Activated CD4-positive, alpha-beta T cell treated with anti-CD3 and anti-CD28 coated beads for 4 hours (primary cell): Measurements from ENCODE around the gene RYR3.

Experiments used
- DNase-seq, 2 donors: peaks; one replicate each; pipeline ENCODE4 v3.0.0-alpha.2; 2020

RYR3 gene

GRCh38 chr15:33454346-33454745 is 143.6 kb downstream of the RYR3 start:
- no peak for DNase-seq

- DNase-seq, result no peak
Observed at GRCh38 chr15:33454996-33455395, 144.2 kb downstream of the RYR3 start.

GRCh38 chr15:33458421-33458820 is 147.7 kb downstream of the RYR3 start:
- no peak for DNase-seq

GRCh38 chr15:33460166-33460805 is 149.5 kb downstream of the RYR3 start:
- DNase-seq, result no peak

- no peak for DNase-seq
Observed at GRCh38 chr15:33461671-33462070, 150.9 kb downstream of the RYR3 start.

GRCh38 chr15:33467146-33467815 is 156.5 kb downstream of the RYR3 start:
- no peak for DNase-seq

GRCh38 chr15:33467816-33468163 is 157.0 kb downstream of the RYR3 start:
- no peak for DNase-seq

- no peak for DNase-seq
Observed at GRCh38 chr15:33468740-33469139, 158.0 kb downstream of the RYR3 start.

GRCh38 chr15:33473005-33473404 is 162.2 kb downstream of the RYR3 start:
- no peak for DNase-seq

GRCh38 chr15:33473714-33474113 is 162.9 kb downstream of the RYR3 start:
- no peak for DNase-seq

GRCh38 chr15:33476076-33476475 is 165.3 kb downstream of the RYR3 start:
- DNase-seq, result no peak

- no peak for DNase-seq
Observed at GRCh38 chr15:33476908-33477307, 166.1 kb downstream of the RYR3 start.

GRCh38 chr15:33489335-33489734 is 178.6 kb downstream of the RYR3 start:
- no peak for DNase-seq

GRCh38 chr15:33490703-33491102 is 179.9 kb downstream of the RYR3 start:
- no peak for DNase-seq

GRCh38 chr15:33492434-33493052 is 181.8 kb downstream of the RYR3 start:
- no peak for DNase-seq

- DNase-seq, result no peak
Observed at GRCh38 chr15:33494306-33494705, 183.5 kb downstream of the RYR3 start.

- no peak for DNase-seq
Observed at GRCh38 chr15:33500432-33501195, 189.8 kb downstream of the RYR3 start.

- no peak for DNase-seq
Observed at GRCh38 chr15:33503681-33504080, 192.9 kb downstream of the RYR3 start.

GRCh38 chr15:33506781-33507296 is 196.1 kb downstream of the RYR3 start:
- no peak for DNase-seq

GRCh38 chr15:33508703-33509102 is 197.9 kb downstream of the RYR3 start:
- no peak for DNase-seq

- DNase-seq, result no peak
Observed at GRCh38 chr15:33515121-33515520, 204.4 kb downstream of the RYR3 start.

- DNase-seq, result no peak
Observed at GRCh38 chr15:33516563-33516962, 205.8 kb downstream of the RYR3 start.

GRCh38 chr15:33517944-33518343 is 207.2 kb downstream of the RYR3 start:
- no peak for DNase-seq

GRCh38 chr15:33518421-33518820 is 207.7 kb downstream of the RYR3 start:
- no peak for DNase-seq
